HEK293 (cell line): Measurements from ENCODE around the gene CHCHD6.

Experiments
- CTCF ChIA-PET: fragments of 350-600 bp; formaldehyde crosslinking; extraction: SDS; loops from one replicate; lab custom pipeline; 2021; ENCODE audit warnings: antibody characterized with exemption; lab: Yijun Ruan, JAX
- POLR2A ChIA-PET: fragments of 300-600 bp; formaldehyde crosslinking; extraction: SDS; loops from one replicate; lab custom pipeline; 2020; ENCODE audit warnings: antibody characterized with exemption, inconsistent platforms; lab: Yijun Ruan, JAX
- H3K27ac ChIP-seq: fragments of 200-500 bp; sonication (Bioruptor generic); 2 replicates; pipeline ENCODE4 v1.5.1; 2014; ENCODE audit warnings: low read depth, low read length, control low read depth, inconsistent platforms; ENCODE audit errors: extremely low read depth
- H3K36me3 ChIP-seq, 2 experiments: fragments of 200-500 bp in 1 of 2; sonication (Bioruptor generic) in 1 of 2; 1 replicate in 1 of 2; 2 replicates in 1 of 2; pipeline ENCODE4 v1.5.1; 2014 to 2017; ENCODE audit warnings: inconsistent platforms in 2 of 2, low read length in 2 of 2; ENCODE audit not compliant: control insufficient read depth in 2 of 2, insufficient read depth in 1 of 2
- H3K4me1 ChIP-seq: fragments of 200-500 bp; sonication (Bioruptor generic); 2 replicates; pipeline ENCODE4 v1.5.1; 2014; ENCODE audit warnings: mild to moderate bottlenecking, low read length, inconsistent platforms; ENCODE audit not compliant: control insufficient read depth, insufficient read depth
- H3K4me3 ChIP-seq: 2 replicates; pipeline ENCODE4 v1.5.1; 2011; ENCODE audit warnings: low read depth, mild to moderate bottlenecking, control low read depth, low read length, moderate library complexity
- H3K9me3 ChIP-seq: fragments of 200-500 bp; sonication (Bioruptor generic); 2 replicates; pipeline ENCODE4 v1.5.1; 2014; ENCODE audit warnings: low read depth, low read length, inconsistent platforms; ENCODE audit not compliant: control insufficient read depth, insufficient read depth
- OVOL3 ChIP-seq: fragments of 450-650 bp; formaldehyde crosslinking; IDR thresholded peaks from 2 replicates; pipeline ENCODE4 v1.5.1; 2016; ENCODE audit warnings: missing biosample characterization, missing genetic modification characterization
- SALL2 ChIP-seq: fragments of 450-650 bp; formaldehyde crosslinking; IDR thresholded peaks from 2 replicates; pipeline ENCODE4 v1.5.0; 2017; ENCODE audit warnings: missing biosample characterization, mild to moderate bottlenecking, missing genetic modification characterization, borderline replicate concordance
- SETDB1 ChIP-seq: IDR thresholded peaks from one replicate; pipeline ENCODE4 v1.6.1; 2017; ENCODE audit warnings: mild to moderate bottlenecking, low read length, moderate library complexity, mixed read lengths; ENCODE audit not compliant: insufficient read length
- SP7 ChIP-seq: fragments of 450-650 bp; formaldehyde crosslinking; IDR thresholded peaks from 2 replicates; pipeline ENCODE4 v1.5.1; 2016; ENCODE audit warnings: missing biosample characterization, missing genetic modification characterization
- ZFHX2 ChIP-seq: fragments of 450-650 bp; formaldehyde crosslinking; conservative IDR thresholded peaks from 2 replicates; pipeline ENCODE4 v1.5.1; 2016; ENCODE audit warnings: missing biosample characterization, missing genetic modification characterization
- ZFP41 ChIP-seq: fragments of 450-650 bp; formaldehyde crosslinking; IDR thresholded peaks from 2 replicates; pipeline ENCODE4 v1.5.1; 2016; ENCODE audit warnings: missing biosample characterization, missing genetic modification characterization, borderline replicate concordance
- ZNF112 ChIP-seq: fragments of 450-650 bp; formaldehyde crosslinking; IDR thresholded peaks from 2 replicates; pipeline ENCODE4 v1.5.0; 2017; ENCODE audit warnings: missing biosample characterization, missing genetic modification characterization
- ZNF138 ChIP-seq: fragments of 450-650 bp; formaldehyde crosslinking; IDR thresholded peaks from 2 replicates; pipeline ENCODE4 v1.5.1; 2016; ENCODE audit warnings: missing biosample characterization, missing genetic modification characterization, borderline replicate concordance
- ZNF155 ChIP-seq: fragments of 450-650 bp; formaldehyde crosslinking; IDR thresholded peaks from 2 replicates; pipeline ENCODE4 v1.5.1; 2016; ENCODE audit warnings: missing biosample characterization, missing genetic modification characterization
- ZNF2 ChIP-seq: fragments of 450-650 bp; formaldehyde crosslinking; IDR thresholded peaks from 2 replicates; pipeline ENCODE4 v1.5.1; 2016; ENCODE audit warnings: missing biosample characterization, missing genetic modification characterization
- ZNF211 ChIP-seq: fragments of 450-650 bp; formaldehyde crosslinking; IDR thresholded peaks from 2 replicates; pipeline ENCODE4 v1.5.1; 2016; ENCODE audit warnings: low read depth, missing biosample characterization, missing genetic modification characterization
- ZNF24 ChIP-seq: fragments of 450-650 bp; formaldehyde crosslinking; IDR thresholded peaks from 2 replicates; pipeline ENCODE4 v1.5.1; 2016; ENCODE audit warnings: missing biosample characterization, missing genetic modification characterization
- ZNF274 ChIP-seq, 2 experiments: fragments of 200-500 bp in 1 of 2; fragments of 450-650 bp in 1 of 2; sonication (Bioruptor generic) in 1 of 2; formaldehyde crosslinking in 1 of 2; IDR thresholded peaks; 2 replicates each; pipeline versions ENCODE4 v1.5.1 to v1.6.1; 2014 to 2016; ENCODE audit warnings: borderline replicate concordance in 1 of 2, inconsistent platforms in 1 of 2, low read length in 1 of 2, missing biosample characterization in 1 of 2, missing genetic modification characterization in 1 of 2
- ZNF449 ChIP-seq: fragments of 450-650 bp; formaldehyde crosslinking; IDR thresholded peaks from 2 replicates; pipeline ENCODE4 v1.5.1; 2017; ENCODE audit warnings: missing biosample characterization, mild to moderate bottlenecking, missing genetic modification characterization, moderate library complexity
- ZNF544 ChIP-seq: fragments of 450-650 bp; formaldehyde crosslinking; IDR thresholded peaks from 2 replicates; pipeline ENCODE4 v1.5.0; 2017; ENCODE audit warnings: missing biosample characterization, missing genetic modification characterization
- ZNF560 ChIP-seq: fragments of 450-650 bp; formaldehyde crosslinking; IDR thresholded peaks from 2 replicates; pipeline ENCODE4 v1.5.1; 2017; ENCODE audit warnings: missing biosample characterization, missing genetic modification characterization, borderline replicate concordance
- ZNF660 ChIP-seq: fragments of 450-650 bp; IDR thresholded peaks from 2 replicates; pipeline ENCODE4 v1.5.1; 2018; ENCODE audit warnings: missing biosample characterization, mild to moderate bottlenecking, missing genetic modification characterization
- ZNF785 ChIP-seq: fragments of 450-650 bp; formaldehyde crosslinking; IDR thresholded peaks from 2 replicates; pipeline ENCODE4 v1.5.1; 2016; ENCODE audit warnings: missing biosample characterization, missing genetic modification characterization
- ZNF792 ChIP-seq: fragments of 450-650 bp; formaldehyde crosslinking; IDR thresholded peaks from 2 replicates; pipeline ENCODE4 v1.5.1; 2016; ENCODE audit warnings: missing biosample characterization, missing genetic modification characterization
- ZNF830 ChIP-seq: fragments of 450-650 bp; IDR thresholded peaks from 2 replicates; pipeline ENCODE4 v1.5.0; 2018; ENCODE audit warnings: missing biosample characterization, missing genetic modification characterization, low read depth, mild to moderate bottlenecking, moderate library complexity
- ZSCAN16 ChIP-seq: fragments of 450-650 bp; formaldehyde crosslinking; IDR thresholded peaks from 2 replicates; pipeline ENCODE4 v1.5.1; 2016; ENCODE audit warnings: missing biosample characterization, missing genetic modification characterization
- TF ChIP-seq, protein P1 (sequence below): fragments of 450-650 bp; formaldehyde crosslinking; IDR thresholded peaks from 2 replicates; pipeline ENCODE4 v1.5.1; 2017; ENCODE audit warnings: missing biosample characterization, missing genetic modification characterization

The CHCHD6 gene

DNA sequence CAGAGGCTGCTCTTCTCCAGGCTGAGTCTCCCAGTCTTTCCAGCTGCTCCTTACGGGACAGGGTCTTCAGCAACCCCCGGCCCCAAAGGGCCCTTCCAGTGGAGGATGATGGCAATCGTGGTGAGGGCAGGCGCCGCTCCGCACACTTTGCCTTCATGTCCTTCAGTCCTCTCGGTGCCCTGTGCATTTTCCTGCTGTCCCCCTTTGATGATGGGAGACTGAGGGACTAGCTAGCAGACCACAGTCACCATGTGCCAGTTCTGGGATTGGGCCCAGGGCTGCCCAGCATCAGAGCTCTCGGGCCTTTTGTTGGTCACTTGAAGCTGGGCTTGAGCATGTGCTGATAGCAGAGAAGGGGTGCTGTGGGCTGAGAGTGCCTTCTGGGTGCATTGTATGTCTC is 40.3 kb upstream of the CHCHD6 start:
- ChIA-PET CTCF (interaction anchor here (0.7 kb wide), 1 partner anchor 84 kb away, joined by 3 read pairs; no protein-coding TSS in a partner anchor), POLR2A (no interaction called here)
- Histone ChIP-seq H3K36me3 (no peaks in the 10 kb centered on the region), H3K4me3 (no peak overlapping the region), H3K9me3 (no peaks in the 10 kb centered on the region), H3K27ac (no peak overlapping the region), H3K4me1 (no peaks in the 10 kb centered on the region)
- no peak for TF ChIP-seq ZFHX2 (tag by site-specific recombination)
- TF ChIP-seq ZNF660 (tag by site-specific recombination): no peak
- TF ChIP-seq, protein P1, sequence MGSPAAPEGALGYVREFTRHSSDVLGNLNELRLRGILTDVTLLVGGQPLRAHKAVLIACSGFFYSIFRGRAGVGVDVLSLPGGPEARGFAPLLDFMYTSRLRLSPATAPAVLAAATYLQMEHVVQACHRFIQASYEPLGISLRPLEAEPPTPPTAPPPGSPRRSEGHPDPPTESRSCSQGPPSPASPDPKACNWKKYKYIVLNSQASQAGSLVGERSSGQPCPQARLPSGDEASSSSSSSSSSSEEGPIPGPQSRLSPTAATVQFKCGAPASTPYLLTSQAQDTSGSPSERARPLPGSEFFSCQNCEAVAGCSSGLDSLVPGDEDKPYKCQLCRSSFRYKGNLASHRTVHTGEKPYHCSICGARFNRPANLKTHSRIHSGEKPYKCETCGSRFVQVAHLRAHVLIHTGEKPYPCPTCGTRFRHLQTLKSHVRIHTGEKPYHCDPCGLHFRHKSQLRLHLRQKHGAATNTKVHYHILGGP (tag by site-specific recombination): no peak
- no peak for TF ChIP-seq ZNF2 (tag by site-specific recombination)
- no peak for TF ChIP-seq ZNF274 (IDR thresholded peaks at IDR 0.05; ENCODE audit: low read length)
- no peak for TF ChIP-seq ZNF274 (tag by site-specific recombination; IDR thresholded peaks at IDR 0.05; ENCODE audit: borderline replicate concordance)
- no peak for TF ChIP-seq OVOL3 (tag by site-specific recombination)
- TF ChIP-seq ZSCAN16: no peak
- no peak for TF ChIP-seq ZNF560 (tag by site-specific recombination)
- TF ChIP-seq SETDB1: no peak
- no peak for TF ChIP-seq ZNF785 (tag by site-specific recombination)
- TF ChIP-seq ZNF155 (tag by site-specific recombination): no peak
- no peak for TF ChIP-seq ZNF544 (tag by site-specific recombination)
- no peak for TF ChIP-seq ZNF112 (tag by site-specific recombination)
- TF ChIP-seq ZFP41: no peak
- TF ChIP-seq SALL2 (tag by site-specific recombination): no peak

DNA sequence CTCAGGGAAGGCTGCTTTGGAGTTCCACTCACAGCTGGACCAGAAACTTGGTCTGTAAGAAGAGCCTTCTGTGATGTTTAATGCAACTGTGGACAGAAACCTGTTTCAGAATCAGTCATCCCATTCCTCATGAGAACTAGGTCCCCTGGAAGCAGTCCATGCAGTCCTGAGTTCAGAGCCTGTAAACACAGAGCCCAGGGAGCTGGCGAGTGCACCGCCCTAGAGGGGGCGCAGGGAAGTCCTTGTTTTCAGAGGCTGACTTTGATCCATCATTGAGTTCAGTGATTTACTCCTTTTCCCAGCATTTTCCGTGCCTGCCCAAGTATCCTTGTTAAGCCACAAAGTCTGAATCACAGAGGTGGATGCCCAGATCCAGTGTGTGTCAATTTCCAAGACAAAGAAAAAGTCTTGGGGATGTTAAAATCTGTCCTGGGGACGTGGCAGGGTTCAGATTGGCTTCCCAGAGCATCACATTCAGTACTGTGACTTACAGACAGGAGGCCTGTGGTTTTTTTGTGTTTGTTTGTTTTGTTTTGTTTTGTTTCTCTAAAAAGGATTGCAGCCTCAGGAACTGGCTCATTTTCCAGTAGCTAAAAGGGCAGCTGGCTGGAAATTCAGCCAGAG is 39.3 kb upstream of the CHCHD6 start:
- H3K9me3 ChIP-seq: no peaks in the 10 kb centered on the region
- no peak overlapping the region for H3K27ac ChIP-seq
- H3K4me3 ChIP-seq: no peak overlapping the region
- ChIA-PET POLR2A (no interaction called here), CTCF (no interaction called here)
- no peaks in the 10 kb centered on the region for H3K4me1 ChIP-seq
- H3K36me3 ChIP-seq: no peaks in the 10 kb centered on the region
- no peak for TF ChIP-seq ZNF830 (tag by site-specific recombination)
- TF ChIP-seq ZNF792 (tag by site-specific recombination): no peak
- TF ChIP-seq ZNF138 (tag by site-specific recombination): no peak
- TF ChIP-seq ZNF24: no peak
- TF ChIP-seq SP7 (tag by site-specific recombination): no peak
- TF ChIP-seq ZNF449 (tag by site-specific recombination): no peak
- TF ChIP-seq ZNF211 (tag by site-specific recombination): no peak
- no peak for TF ChIP-seq ZNF660 (tag by site-specific recombination)
